Pancreas (tissue), 10 donors: ENCODE data around the gene ROM1. TPM values are rescaled to one million over a fixed set of nuclear protein-coding genes. Genes with fewer than 3 reads are reported as not detected.
A peak's percentile ranks its signal among the peaks of the same experiment; 100 is the strongest.

ENCODE experiments used
- ATAC-seq, 4 donors: fragments of 200-7000 bp; cut with Tn5 transposase; one replicate each; pipeline versions ENCODE4 v1.8.0 to v1.9.1; 2020; ENCODE audit warnings: mild to moderate bottlenecking in 4 of 4, moderate library complexity in 4 of 4
- DNase-seq, 6 donors: peaks; one replicate each; pipeline ENCODE4 v3.0.0-alpha.2; 2020
- FAIRE-seq: peaks from 2 replicates; lab custom pipeline; 2012; peaks lifted over from hg19 to GRCh38; lab: Jason Lieb, UNC
- H3K27ac ChIP-seq, 4 donors: fragments of 200-600 bp; sonication (generic); 1 replicate in 3 of 4; 2 replicates in 1 of 4; pipeline versions ENCODE4 v1.5.0 to v1.8.0; 2020
- H3K27me3 ChIP-seq, 4 donors: fragments of 200-600 bp; one replicate each; pipeline ENCODE4 v1.8.0; 2021
- H3K36me3 ChIP-seq, 3 donors: fragments of 200-600 bp; sonication (generic) in 1 of 3; one replicate each; pipeline versions ENCODE4 v1.5.0 to v1.8.0; 2020 to 2021
- H3K4me1 ChIP-seq, 3 donors: fragments of 200-600 bp; one replicate each; pipeline ENCODE4 v1.8.0; 2021
- H3K4me3 ChIP-seq, 4 donors: fragments of 200-600 bp; sonication (generic) in 2 of 4; one replicate each; pipeline versions ENCODE4 v1.5.0 to v1.8.0; 2020 to 2021
- H3K9me3 ChIP-seq, 4 donors: fragments of 200-600 bp; one replicate each; pipeline ENCODE4 v1.8.0; 2021
- WGBS, 2 donors: extraction: QIAGEN DNeasy Blood & Tissue Kit; methylation state at CpG; one replicate each; pipeline ENCODE4 v1.1.7; 2013; 5-methylcytosine and 5-hydroxymethylcytosine counted together
- intact Hi-C, 3 donors: fragments of 100-400 bp; cut with DNase I; formaldehyde crosslinking; loops; one replicate each; pipeline versions ENCODE4 v1.11.1 to v1.14.2; 2022
- polyA plus RNA-seq, 2 donors: library from polyadenylated mRNA; stranded (reverse); fragments of 200-250 nt; gene quantifications; one replicate each; pipeline ENCODE4 v1.2.3, GENCODE V29; 2013
- total RNA-seq, 6 donors: library from RNA; stranded (reverse); fragmentation: NEBNext Ultra II Directional in 4 of 6; extraction: Animal tissue kit (Norgen Biotek cat#: 25700) in 4 of 6; gene quantifications; one replicate each; pipeline versions ENCODE4 v1.2.1 to v1.2.4, GENCODE V29; 2021 to 2023
- TF ChIP-seq, protein P1 (sequence below), 4 donors: fragments of 200-600 bp; sonication (generic) in 3 of 4; IDR thresholded peaks; one replicate each; pipeline versions ENCODE4 v1.5.0 to v1.8.0; 2021; ENCODE audit warnings: antibody characterized with exemption in 4 of 4
- donor health status: healthy with polysubstance abuse.
- donor health status: DM: no; HTN: no; CAD: no; lungs with moderate emphysema.
- donor health status: DM: no; HTN: no; CAD: no.
- donor health status: control.
- donor health status: control.
- donor health status: Bipolar disorder and iron deficiency.
- donor health status: DM: yes; HTN: yes; CAD: no.
- donor health status: DM: no; HTN: no; CAD: no.
- donor health status: DM: no; HTN: no; CAD: no.
- donor health status: DM: yes; HTN: yes; CAD: no.

Gene ROM1
- total and polyA plus RNA-seq, 8 donors, result 0.65 to 5.6 (median 1.8) TPM

DNA sequence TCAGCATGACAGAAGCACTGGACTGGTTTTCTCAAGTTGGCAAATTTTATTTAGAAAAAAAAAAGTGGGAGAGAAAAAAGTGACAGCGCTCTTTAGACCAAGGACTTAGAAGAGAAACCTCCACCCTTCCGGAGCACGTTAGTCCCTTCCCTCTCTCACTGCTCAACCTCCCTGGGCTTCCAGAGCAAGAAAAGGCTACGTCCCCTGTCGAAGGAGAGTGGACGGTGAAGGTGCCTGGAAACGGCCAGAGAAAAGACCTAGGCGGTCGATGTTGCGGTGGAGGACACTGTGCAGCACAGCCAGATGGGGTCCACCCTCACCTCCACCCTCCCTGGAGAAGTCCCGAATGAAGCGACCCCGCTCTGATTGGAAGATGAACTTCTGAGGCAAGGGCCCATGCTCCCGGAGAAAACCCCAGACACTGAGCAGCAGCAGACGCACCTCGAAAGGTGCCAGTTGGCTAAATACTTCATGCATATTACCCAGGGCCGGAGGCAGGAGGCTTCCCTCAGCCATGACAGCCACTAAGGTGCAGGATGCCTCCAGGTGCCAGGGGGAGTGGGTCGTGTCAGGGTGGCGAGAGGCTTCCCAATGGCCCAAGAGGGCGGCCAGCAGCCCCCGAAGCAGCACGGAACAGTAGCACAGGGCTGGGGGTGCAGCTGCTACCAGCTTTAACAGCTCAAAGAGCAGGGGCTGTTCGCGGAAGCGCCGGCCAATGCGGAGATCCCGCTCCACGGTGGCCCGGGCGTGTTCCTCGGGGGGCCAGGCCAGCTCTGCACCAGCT is 34.0 kb downstream of the ROM1 start:
- H3K27me3 ChIP-seq, result no peaks in the 10 kb centered on the region
- peaks cover 0 to 14% (median 3%) of the 10 kb centered on the region in 3 donors for H3K36me3 ChIP-seq
- H3K27ac ChIP-seq, result peak overlapping the region in 1 of 4 donors; percentile 10
- H3K9me3 ChIP-seq, result no peaks in the 10 kb centered on the region
- FAIRE-seq (no peak), DNase-seq (peak in 4 of 6 donors; percentile 28 to 81 (median 52)), ATAC-seq (peak; percentile 4 to 13 (median 8))
- 34 to 50% methylated on average over 32 of the region's 32 CpGs for WGBS, 2 donors
- TF ChIP-seq, protein P1, sequence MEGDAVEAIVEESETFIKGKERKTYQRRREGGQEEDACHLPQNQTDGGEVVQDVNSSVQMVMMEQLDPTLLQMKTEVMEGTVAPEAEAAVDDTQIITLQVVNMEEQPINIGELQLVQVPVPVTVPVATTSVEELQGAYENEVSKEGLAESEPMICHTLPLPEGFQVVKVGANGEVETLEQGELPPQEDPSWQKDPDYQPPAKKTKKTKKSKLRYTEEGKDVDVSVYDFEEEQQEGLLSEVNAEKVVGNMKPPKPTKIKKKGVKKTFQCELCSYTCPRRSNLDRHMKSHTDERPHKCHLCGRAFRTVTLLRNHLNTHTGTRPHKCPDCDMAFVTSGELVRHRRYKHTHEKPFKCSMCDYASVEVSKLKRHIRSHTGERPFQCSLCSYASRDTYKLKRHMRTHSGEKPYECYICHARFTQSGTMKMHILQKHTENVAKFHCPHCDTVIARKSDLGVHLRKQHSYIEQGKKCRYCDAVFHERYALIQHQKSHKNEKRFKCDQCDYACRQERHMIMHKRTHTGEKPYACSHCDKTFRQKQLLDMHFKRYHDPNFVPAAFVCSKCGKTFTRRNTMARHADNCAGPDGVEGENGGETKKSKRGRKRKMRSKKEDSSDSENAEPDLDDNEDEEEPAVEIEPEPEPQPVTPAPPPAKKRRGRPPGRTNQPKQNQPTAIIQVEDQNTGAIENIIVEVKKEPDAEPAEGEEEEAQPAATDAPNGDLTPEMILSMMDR (IDR thresholded peaks at IDR 0.05), result no peak
- intact Hi-C loops, result no loop called here
- peaks cover 6 to 20% (median 15%) of the 10 kb centered on the region in 3 donors for H3K4me1 ChIP-seq
- peak overlapping the region in 2 of 4 donors; percentile 82 to 89 for H3K4me3 ChIP-seq

DNA sequence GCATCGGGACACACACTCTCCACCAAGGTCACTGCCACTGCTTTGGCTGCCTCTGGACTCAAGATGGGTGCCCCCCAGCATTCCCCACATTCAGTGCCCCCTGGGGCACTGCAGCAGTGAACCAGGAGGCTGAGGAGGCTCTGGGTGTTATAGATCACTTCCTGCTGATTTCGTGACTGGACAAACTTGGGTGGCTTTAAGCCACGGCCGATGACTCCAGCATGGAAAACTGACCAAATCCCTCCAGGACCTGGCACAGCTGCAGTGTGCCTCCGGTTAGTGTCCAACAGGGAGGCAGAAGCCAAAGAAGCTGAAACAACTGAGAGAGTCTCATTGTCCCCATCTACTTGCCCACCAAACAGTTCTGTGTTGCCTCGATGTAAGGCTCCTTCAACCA is 34.5 kb downstream of the ROM1 start:
- no peaks in the 10 kb centered on the region for H3K27me3 ChIP-seq
- peaks cover 6 to 21% (median 16%) of the 10 kb centered on the region in 3 donors for H3K4me1 ChIP-seq
- no peak for FAIRE-seq
- ATAC-seq, result peak in 1 of 4 donors; percentile 0
- peak overlapping the region in 1 of 4 donors; percentile 10 for H3K27ac ChIP-seq
- H3K9me3 ChIP-seq, result no peaks in the 10 kb centered on the region
- WGBS, 2 donors, result 49 to 59% methylated on average over 6 of the region's 6 CpGs
- intact Hi-C loops, result no loop called here
- peak overlapping the region in 1 of 4 donors; percentile 82 for H3K4me3 ChIP-seq
- TF ChIP-seq, protein P1 (IDR thresholded peaks at IDR 0.05), result no peak
- no peak for DNase-seq
- H3K36me3 ChIP-seq, result peaks cover 0 to 14% (median 3%) of the 10 kb centered on the region in 3 donors

- no peak overlapping the region for H3K27ac ChIP-seq
- DNase-seq (peak in 1 of 6 donors; percentile 42), ATAC-seq (no peak), FAIRE-seq (no peak)
- no peaks in the 10 kb centered on the region for H3K27me3 ChIP-seq
- WGBS, 2 donors, result 89 to 94% methylated on average over 24 of the region's 24 CpGs
- intact Hi-C loops, result no loop called here
- TF ChIP-seq, protein P1 (IDR thresholded peaks at IDR 0.05), result no peak
- no peak overlapping the region for H3K4me3 ChIP-seq
- H3K36me3 ChIP-seq, result peaks cover 0 to 14% (median 3%) of the 10 kb centered on the region in 3 donors
- H3K9me3 ChIP-seq, result no peaks in the 10 kb centered on the region
- peaks cover 6 to 21% (median 16%) of the 10 kb centered on the region in 3 donors for H3K4me1 ChIP-seq
These were observed 35.3 kb downstream of the ROM1 start for GRCh38 chr11:62648185-62648966.

DNA sequence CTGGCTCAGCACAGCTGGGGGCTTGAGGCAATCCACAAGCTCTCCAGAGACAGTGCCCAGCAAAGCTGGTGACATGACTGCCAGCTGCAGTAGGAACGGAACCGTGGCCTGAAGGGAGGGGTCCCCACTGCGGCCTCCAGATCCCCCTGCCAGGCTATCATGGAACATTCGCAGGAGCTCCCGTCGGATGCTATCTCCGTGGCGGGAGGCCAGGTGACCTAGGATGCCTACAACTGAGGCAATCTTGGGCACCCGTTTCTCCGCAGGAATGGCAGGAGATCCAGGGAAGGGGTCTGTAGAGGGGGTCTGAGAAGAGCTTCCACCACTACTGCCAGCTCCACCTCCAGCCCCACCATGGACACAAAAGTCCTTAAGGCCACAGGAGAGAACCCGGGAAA is 35.9 kb downstream of the ROM1 start:
- no peak overlapping the region for H3K27ac ChIP-seq
- H3K9me3 ChIP-seq, result no peaks in the 10 kb centered on the region
- H3K4me1 ChIP-seq, result peaks cover 6 to 21% (median 16%) of the 10 kb centered on the region in 3 donors
- FAIRE-seq, result no peak
- TF ChIP-seq, protein P1 (IDR thresholded peaks at IDR 0.05), result no peak
- 86 to 90% methylated on average over 11 of the region's 11 CpGs for WGBS, 2 donors
- peak in 2 of 6 donors; percentile 24 to 43 for DNase-seq
- no peaks in the 10 kb centered on the region for H3K27me3 ChIP-seq
- ATAC-seq, result no peak
- peaks cover 0 to 14% (median 3%) of the 10 kb centered on the region in 3 donors for H3K36me3 ChIP-seq
- no peak overlapping the region for H3K4me3 ChIP-seq
- intact Hi-C loops, result no loop called here
